Esophagus muscularis mucosa (tissue), 3 donors: ENCODE results near the gene ETV7.

Experiments
- CTCF ChIP-seq, 3 experiments: fragments of 200-600 bp in 2 of 3; fragments of 450-650 bp in 1 of 3; sonication (generic) in 2 of 3; IDR thresholded peaks; one replicate each; pipeline ENCODE4 v1.5.1; 2017 to 2019; ENCODE audit warnings: antibody characterized with exemption in 3 of 3, mild to moderate bottlenecking in 2 of 3, moderate library complexity in 1 of 3
- POLR2A ChIP-seq: fragments of 450-650 bp; IDR thresholded peaks from one replicate; pipeline ENCODE4 v1.6.1; 2017; ENCODE audit warnings: antibody characterized with exemption, moderate library complexity, mild to moderate bottlenecking, low read depth

GRCh38 chr6:36345681-36346466 is 41.6 kb downstream of the ETV7 start:
- no peak for TF ChIP-seq CTCF (IDR thresholded peaks at IDR 0.05)
- TF ChIP-seq POLR2A = no peak
